Heart right ventricle (tissue), 16 donors: Measurements from ENCODE around the gene TRIP10. TPM values are rescaled to one million over a fixed set of nuclear protein-coding genes. Genes with fewer than 3 reads are reported as not detected.
"Not testable (repeated sequence)": the region's sequence is repeated elsewhere in the genome, so short reads cannot be mapped to it uniquely, and the experiment has no call there.

Experiments
- ATAC-seq, 8 donors: fragments of 200-7000 bp; cut with Tn5 transposase; one replicate each; pipeline ENCODE4 v1.9.1; 2020; ENCODE audit warnings: mild to moderate bottlenecking in 8 of 8, moderate library complexity in 8 of 8, moderate number of reproducible peaks in 1 of 8
- DNase-seq, 2 donors: peaks; one replicate each; pipeline ENCODE4 v3.0.0-alpha.2; 2020
- H3K27ac ChIP-seq, 10 donors: fragments of 200-600 bp; sonication (generic) in 2 of 10; one replicate each; pipeline versions ENCODE4 v1.5.0 to v1.8.0; 2020 to 2022; ENCODE audit warnings: mild to moderate bottlenecking in 3 of 10
- H3K27me3 ChIP-seq, 7 donors: fragments of 200-600 bp; one replicate each; pipeline ENCODE4 v1.8.0; 2021 to 2022; ENCODE audit warnings: mild to moderate bottlenecking in 2 of 7
- H3K36me3 ChIP-seq, 9 donors: fragments of 200-600 bp; sonication (generic) in 1 of 9; one replicate each; pipeline versions ENCODE4 v1.5.0 to v1.8.0; 2020 to 2022; ENCODE audit warnings: mild to moderate bottlenecking in 2 of 9
- H3K4me1 ChIP-seq, 9 donors: fragments of 200-600 bp; sonication (generic) in 1 of 9; one replicate each; pipeline versions ENCODE4 v1.5.0 to v1.8.0; 2020 to 2022; ENCODE audit warnings: mild to moderate bottlenecking in 4 of 9
- H3K4me3 ChIP-seq, 10 donors: fragments of 200-600 bp; sonication (generic) in 2 of 10; one replicate each; pipeline versions ENCODE4 v1.5.0 to v1.8.0; 2020 to 2022; ENCODE audit warnings: mild to moderate bottlenecking in 7 of 10, moderate library complexity in 2 of 10
- H3K9me3 ChIP-seq, 11 donors: fragments of 200-600 bp in 10 of 11; sonication (generic) in 2 of 11; one replicate each; pipeline versions ENCODE4 v1.5.0 to v1.8.0; 2013 to 2022; ENCODE audit warnings: mild to moderate bottlenecking in 2 of 11, control low read depth in 1 of 11, moderate library complexity in 1 of 11
- CTCF ChIP-seq, 9 donors: fragments of 200-600 bp; sonication (generic) in 2 of 9; IDR thresholded peaks; one replicate each; pipeline versions ENCODE4 v1.5.0 to v1.8.0; 2021 to 2022; ENCODE audit warnings: antibody characterized with exemption in 9 of 9, mild to moderate bottlenecking in 5 of 9, moderate library complexity in 1 of 9
- WGBS, 2 donors: extraction: QIAGEN DNeasy Blood & Tissue Kit; methylation state at CpG; one replicate each; pipeline ENCODE4 v1.1.7; 2013; ENCODE audit warnings: inconsistent platforms in 1 of 2; 5-methylcytosine and 5-hydroxymethylcytosine counted together
- intact Hi-C, 10 donors: fragments of 100-400 bp; cut with DNase I; formaldehyde crosslinking; loops; one replicate each; pipeline versions ENCODE4 v1.11.1 to v1.14.2; 2022
- microRNA-seq, 2 donors: library from miRNA; unstranded; fragments of <30 nt; microRNA quantifications; one replicate each; pipeline ENCODE4 v1.2.0, GENCODE V29; 2021
- polyA plus RNA-seq, 2 donors: library from polyadenylated mRNA; stranded (reverse); fragments of 200-250 nt; gene quantifications; one replicate each; pipeline ENCODE4 v1.2.3, GENCODE V29; 2013
- total RNA-seq, 10 donors: library from RNA; stranded (reverse); fragmentation: NEBNext Ultra II Directional in 3 of 10; extraction: Animal tissue kit (Norgen Biotek cat#: 25700) in 3 of 10; gene quantifications; one replicate each; pipeline versions ENCODE4 v1.2.1 to v1.2.4, GENCODE V29; 2021 to 2023
- donor health status: Arrhythmogenic right ventricular cardiomyopathy.
- donor health status: ischemic (EF 13 %, LVEDD 7.1; RV severe dilation, severe dysfunction).
- donor health status: healthy with polysubstance abuse.
- donor health status: DM: no; HTN: yes; CAD: no.
- donor health status: DM: no; HTN: no; CAD: no.
- donor health status: ischemic (EF 25% LVEDD 6.9; RV normal size, moderate dysfunction).
- donor health status: ischemic (EF 25% LVEDD 5.7; RV mildly dilated, moderate dysfunction).
- donor health status: healthy.
- donor health status: DM: yes; HTN: yes; CAD: no.
- donor health status: Ischemic cardiomyopathy.
- donor health status: ischemic (EF 35%, LVEDD 5.7; RV mildly dilated, moderate dysfunction).
- donor health status: nonischemic (EF 11% LVEDD 7.7; RV severe dilation, severe dysfunction).
- donor health status: DM: yes; HTN: yes; CAD: no.
- donor health status: PGD.
- donor health status: ischemic (EF 29% LVEDD 5.4; RV normal size, mild dysfunction).
- donor health status: nonischemic (EF 23%, LVEDD 6.1; RV moderate dilation, normal function).

Gene TRIP10
- total and polyA plus RNA-seq, 12 donors: 60.6 to 314 (median 76.0) TPM

GRCh38 chr19:6797646-6798045, 58.2 kb downstream of the TRIP10 start:
- TF ChIP-seq CTCF (IDR thresholded peaks at IDR 0.05): no peak
- WGBS, 2 donors: 86 to 91% methylated on average over 9 of the region's 9 CpGs
- peaks cover 5 to 45% (median 13%) of the 10 kb centered on the region in 7 donors for H3K27me3 ChIP-seq
- ATAC-seq (no peak), DNase-seq (no peak)
- H3K36me3 ChIP-seq: no peaks in the 10 kb centered on the region
- peaks cover 0 to 45% (median 7%) of the 10 kb centered on the region in 9 donors for H3K4me1 ChIP-seq
- intact Hi-C loops: no loop called here
- H3K9me3 ChIP-seq: peaks cover 0 to 15% (median 5%) of the 10 kb centered on the region in 11 donors
- no peak overlapping the region for H3K4me3 ChIP-seq
- H3K27ac ChIP-seq: no peak overlapping the region

GRCh38 chr19:6800160-6800790, 60.8 kb downstream of the TRIP10 start:
- Histone ChIP-seq H3K27ac (peak overlapping the region in 1 of 10 donors; percentile 89), H3K27me3 (peaks cover 5 to 53% (median 25%) of the 10 kb centered on the region in 7 donors), H3K4me1 (peaks cover 0 to 53% (median 7%) of the 10 kb centered on the region in 9 donors)
- H3K9me3 ChIP-seq, H3K4me3 ChIP-seq, ATAC-seq, intact Hi-C loops, H3K36me3 ChIP-seq, DNase-seq: not testable (repeated sequence)
- WGBS, 2 donors: 74 to 85% methylated on average over 14 of the region's 14 CpGs

- H3K27me3 ChIP-seq: peaks cover 5 to 52% (median 25%) of the 10 kb centered on the region in 7 donors
- DNase-seq (no peak), ATAC-seq (peak in 2 of 8 donors; percentile 25 to 62)
- no peak for TF ChIP-seq CTCF (IDR thresholded peaks at IDR 0.05)
- H3K9me3 ChIP-seq: no peaks in the 10 kb centered on the region
- peak overlapping the region in 7 of 10 donors; percentile 16 to 44 (median 27) for H3K4me3 ChIP-seq
- intact Hi-C loops: no loop called here
- peak overlapping the region in 4 of 10 donors; percentile 2 to 89 (median 33) for H3K27ac ChIP-seq
- WGBS, 2 donors: 35 to 37% methylated on average over 10 of the region's 10 CpGs
- H3K4me1 ChIP-seq: peaks cover 0 to 53% (median 7%) of the 10 kb centered on the region in 9 donors
- H3K36me3 ChIP-seq: no peaks in the 10 kb centered on the region
These were observed 61.6 kb downstream of the TRIP10 start for GRCh38 chr19:6800991-6801484.

Small RNA genes within 50 kb of the gene (microRNA-seq; reads per million reads assigned to microRNA genes)
- 0 reads per million in 2 donors for gene MIR6791

Other genes with a start within 250 kb of the TRIP10 start
- gene TUBB4A, start 237.4 kb upstream of the TRIP10 start, total RNA-seq: 1 to 10 TPM in 4 of 10 donors, under 1 TPM in 6; 0.19 to 6.6 (median 0.81) TPM
- gene TUBB4A, start 237.4 kb upstream of the TRIP10 start, polyA plus RNA-seq: 1 to 10 TPM in 1 of 2 donors, under 1 TPM in 1; 0.46 to 2.9 TPM
- gene TNFSF9, start 208.7 kb upstream of the TRIP10 start, total RNA-seq: under 1 TPM in 7 of 10 donors, not detected in 3; 0.13 to 0.88 (median 0.22) TPM
- gene TNFSF9, start 208.7 kb upstream of the TRIP10 start, polyA plus RNA-seq: under 1 TPM; 0.14 to 0.15 TPM
- under 1 TPM in 1 of 10 donors, not detected in 9; 0.49 TPM for gene CD70, start 148.5 kb upstream of the TRIP10 start, total RNA-seq
- not detected for gene CD70, start 148.5 kb upstream of the TRIP10 start, polyA plus RNA-seq
- gene TNFSF14, start 69.5 kb upstream of the TRIP10 start, total RNA-seq: 1 to 10 TPM in 2 of 10 donors, under 1 TPM in 7, not detected in 1; 0.06 to 1.9 (median 0.42) TPM
- under 1 TPM; 0.23 to 0.51 TPM for gene TNFSF14, start 69.5 kb upstream of the TRIP10 start, polyA plus RNA-seq
- 100 to 1,000 TPM in 5 of 10 donors, 10 to 100 TPM in 5; 23.0 to 438 (median 111) TPM for gene C3, start 19.0 kb upstream of the TRIP10 start, total RNA-seq
- 100 to 1,000 TPM; 275 to 475 TPM for gene C3, start 19.0 kb upstream of the TRIP10 start, polyA plus RNA-seq
- gene GPR108, start 2.1 kb upstream of the TRIP10 start, total RNA-seq: 10 to 100 TPM; 20.4 to 33.6 (median 21.5) TPM
- gene GPR108, start 2.1 kb upstream of the TRIP10 start, polyA plus RNA-seq: 10 to 100 TPM; 43.1 to 62.0 TPM
- gene SH2D3A, start 27.8 kb downstream of the TRIP10 start, total RNA-seq: under 1 TPM in 5 of 10 donors, not detected in 5; 0.16 to 0.79 (median 0.36) TPM
- under 1 TPM; 0.17 to 0.37 TPM for gene SH2D3A, start 27.8 kb downstream of the TRIP10 start, polyA plus RNA-seq
- gene VAV1, start 33.0 kb downstream of the TRIP10 start, total RNA-seq: 10 to 100 TPM in 1 of 10 donors, 1 to 10 TPM in 6, under 1 TPM in 3; 0.45 to 11.0 (median 1.4) TPM
- gene VAV1, start 33.0 kb downstream of the TRIP10 start, polyA plus RNA-seq: 1 to 10 TPM in 1 of 2 donors, under 1 TPM in 1; 0.70 to 1.3 TPM
- gene ADGRE1, start 147.9 kb downstream of the TRIP10 start, total RNA-seq: 1 to 10 TPM in 1 of 10 donors, under 1 TPM in 7, not detected in 2; 0.10 to 4.8 (median 0.23) TPM
- under 1 TPM in 1 of 2 donors, not detected in 1; 0.09 TPM for gene ADGRE1, start 147.9 kb downstream of the TRIP10 start, polyA plus RNA-seq